PC-9 (cell line): ENCODE data around the gene SCLY. TPM values are rescaled to one million over a fixed set of nuclear protein-coding genes. Genes with fewer than 3 reads are reported as not detected.
A peak's percentile ranks its signal among the peaks of the same experiment; 100 is the strongest.

Source experiments
- BruUV-seq: library from RNA; stranded (reverse); fragments of 400-500 nt; replicated peaks from 2 replicates; lab custom pipeline; 2021; lab: Mats Ljungman, UMichigan
- CTCF ChIA-PET: fragments of 300-600 bp; sonication (Branson Sonifier 250); formaldehyde crosslinking; loops from one replicate; lab custom pipeline; 2022; ENCODE audit warnings: antibody characterized with exemption; lab: Charles Lee
- POLR2A ChIA-PET: fragments of 300-600 bp; sonication (Branson Sonifier 250); formaldehyde crosslinking; loops from one replicate; lab custom pipeline; 2022; ENCODE audit warnings: antibody characterized with exemption; ENCODE audit not compliant: unreplicated experiment; lab: Charles Lee
- DNase-seq, 2 experiments: peaks; one replicate each; pipeline versions ENCODE4 v3.0.0 to v3.0.0-alpha.2; 2015 to 2022; ENCODE audit warnings: mixed read lengths in 1 of 2
- H2AFZ ChIP-seq: fragments of 200-600 bp; sonication (generic); 2 replicates; pipeline ENCODE4 v1.8.1; 2017; ENCODE audit warnings: antibody characterized with exemption
- H3F3A ChIP-seq: fragments of 200-600 bp; sonication (generic); 2 replicates; pipeline ENCODE4 v1.8.1; 2017; ENCODE audit warnings: antibody characterized with exemption, mild to moderate bottlenecking, low read depth; ENCODE audit not compliant: insufficient read depth
- H3K27ac ChIP-seq: fragments of 200-600 bp; sonication (generic); 2 replicates; pipeline ENCODE4 v1.6.1; 2016; ENCODE audit warnings: mixed run types
- H3K27me3 ChIP-seq: fragments of 200-600 bp; sonication (generic); 2 replicates; pipeline ENCODE4 v1.6.1; 2016; ENCODE audit warnings: low read depth, mixed run types; ENCODE audit not compliant: insufficient read depth
- H3K36me3 ChIP-seq: fragments of 200-600 bp; sonication (generic); 2 replicates; pipeline ENCODE4 v1.6.1; 2016; ENCODE audit warnings: low read depth, mixed run types
- H3K4me1 ChIP-seq: fragments of 200-600 bp; sonication (generic); replicated peaks from 2 replicates; pipeline ENCODE4 v1.6.1; 2016; ENCODE audit warnings: mixed run types; ENCODE audit not compliant: insufficient read depth
- H3K4me2 ChIP-seq: fragments of 200-600 bp; sonication (generic); 2 replicates; pipeline ENCODE4 v1.6.1; 2017; ENCODE audit warnings: mixed run types
- H3K4me3 ChIP-seq: fragments of 200-600 bp; sonication (generic); 2 replicates; pipeline ENCODE4 v1.6.1; 2016; ENCODE audit warnings: mixed run types
- H3K79me2 ChIP-seq: fragments of 200-600 bp; sonication (generic); 2 replicates; pipeline ENCODE4 v1.6.1; 2017; ENCODE audit warnings: low read depth, mixed run types
- H3K9me2 ChIP-seq: fragments of 200-600 bp; sonication (generic); 2 replicates; pipeline ENCODE4 v1.8.1; 2017; ENCODE audit warnings: mild to moderate bottlenecking; ENCODE audit not compliant: insufficient read depth
- H3K9me3 ChIP-seq: fragments of 200-600 bp; sonication (generic); 2 replicates; pipeline ENCODE4 v1.8.1; 2016; ENCODE audit warnings: low read depth; ENCODE audit not compliant: insufficient read depth
- H4K20me1 ChIP-seq: fragments of 200-600 bp; sonication (generic); 2 replicates; pipeline ENCODE4 v1.8.1; 2017; ENCODE audit not compliant: insufficient read depth
- CTCF ChIP-seq: fragments of 200-600 bp; sonication (generic); conservative IDR thresholded peaks from 2 replicates; pipeline ENCODE4 v1.6.1; 2017; ENCODE audit warnings: mixed run types, antibody characterized with exemption, mild to moderate bottlenecking, moderate library complexity
- EZH2 ChIP-seq: fragments of 200-600 bp; sonication (generic); IDR thresholded peaks from 2 replicates; pipeline ENCODE4 v1.8.0; 2017; ENCODE audit warnings: antibody characterized with exemption, low read depth
- intact Hi-C: fragments of 100-400 bp; cut with micrococcal nuclease; formaldehyde crosslinking; loops from one replicate; pipeline ENCODE4 v1.10.0; 2022; ENCODE audit not compliant: unreplicated experiment
- total RNA-seq: library from RNA; stranded (reverse); gene quantifications from 2 replicates; pipeline ENCODE4 v1.2.3, GENCODE V29; 2021

SCLY gene
- total RNA-seq, 1 experiment from 2014 or later: 40.0 TPM

GRCh38 chr2:238105506-238106338 lies 44.9 kb downstream of the SCLY start:
- H3K79me2 ChIP-seq: no peaks in the 10 kb centered on the region
- H3K27ac ChIP-seq: no peak overlapping the region
- H3K4me1 ChIP-seq: 0 out of 2 replicates have a peak, but pooled peaks cover 8% of the 10 kb centered on the region
- H2AFZ ChIP-seq: no peak overlapping the region
- CTCF ChIA-PET: no interaction called here
- H3F3A ChIP-seq: peaks cover 3% of the 10 kb centered on the region
- TF ChIP-seq EZH2: no peak
- TF ChIP-seq CTCF: no peak
- intact Hi-C loops: no loop called here
- H4K20me1 ChIP-seq: no peaks in the 10 kb centered on the region
- H3K9me2 ChIP-seq: no peaks in the 10 kb centered on the region
- H3K4me2 ChIP-seq: no peak overlapping the region
- H3K27me3 ChIP-seq: no peaks in the 10 kb centered on the region
- DNase-seq: no peak
- no peaks in the 10 kb centered on the region for H3K36me3 ChIP-seq
- BruUV-seq: no TSS peak
- no peaks in the 10 kb centered on the region for H3K9me3 ChIP-seq
- H3K4me3 ChIP-seq: no peak overlapping the region
- POLR2A ChIA-PET: no interaction called here

GRCh38 chr2:238106339-238106697 lies 45.5 kb downstream of the SCLY start:
- H2AFZ ChIP-seq: no peak overlapping the region
- H3K9me3 ChIP-seq: no peaks in the 10 kb centered on the region
- H3K27me3 ChIP-seq: no peaks in the 10 kb centered on the region
- intact Hi-C loops: no loop called here
- no peaks in the 10 kb centered on the region for H3K79me2 ChIP-seq
- H3K36me3 ChIP-seq: no peaks in the 10 kb centered on the region
- no peak overlapping the region for H3K4me3 ChIP-seq
- H3K9me2 ChIP-seq: no peaks in the 10 kb centered on the region
- CTCF ChIA-PET: no interaction called here
- H4K20me1 ChIP-seq: no peaks in the 10 kb centered on the region
- H3F3A ChIP-seq: peaks cover 3% of the 10 kb centered on the region
- BruUV-seq: no TSS peak
- 0 out of 2 replicates have a peak, but pooled peaks cover 8% of the 10 kb centered on the region for H3K4me1 ChIP-seq
- no peak for DNase-seq
- no peak overlapping the region for H3K4me2 ChIP-seq
- TF ChIP-seq EZH2: no peak
- TF ChIP-seq CTCF: no peak
- H3K27ac ChIP-seq: no peak overlapping the region
- POLR2A ChIA-PET: no interaction called here

- intact Hi-C loops: loop anchor here (1.0 kb wide), 1 partner anchor 249 kb away; no protein-coding TSS in a partner anchor
- Histone ChIP-seq H3K27ac (no peak overlapping the region), H3K9me2 (no peaks in the 10 kb centered on the region), H4K20me1 (no peaks in the 10 kb centered on the region), H2AFZ (peak overlapping the region; percentile 68; the same call in 1 of the 2 replicates), H3K79me2 (no peaks in the 10 kb centered on the region), H3K4me2 (peak overlapping the region; percentile 81), H3K27me3 (no peaks in the 10 kb centered on the region), H3K4me1 (0 out of 2 replicates have a peak, but pooled peaks cover 8% of the 10 kb centered on the region), H3K36me3 (no peaks in the 10 kb centered on the region), H3K4me3 (peak overlapping the region; percentile 45; the same call in 1 of the 2 replicates), H3K9me3 (no peaks in the 10 kb centered on the region), H3F3A (peaks cover 3% of the 10 kb centered on the region)
- peak; percentile 48 to 69 for DNase-seq
- POLR2A ChIA-PET: no interaction called here
- no TSS peak for BruUV-seq
- CTCF ChIA-PET: interaction anchor here (0.6 kb wide), 1 partner anchor 1173 kb away, joined by 8 read pairs; no protein-coding TSS in a partner anchor
- TF ChIP-seq CTCF: peak; percentile 62
- TF ChIP-seq EZH2: no peak
These were observed 46.1 kb downstream of the SCLY start for GRCh38 chr2:238106698-238107524.
